GM19467 (cell line): ENCODE measurements around the gene STX2.
"Not testable (repeated sequence)": the region's sequence is repeated elsewhere in the genome, so short reads cannot be mapped to it uniquely, and the experiment has no call there.

Experiments
- ATAC-seq: cut with Tn5 transposase; IDR thresholded peaks from one replicate; pipeline ENCODE4 v1.9.1; 2021; ENCODE audit warnings: mild to moderate bottlenecking, moderate library complexity; ENCODE audit not compliant: unreplicated experiment

The STX2 gene

GRCh38 chr12:130803702-130804101 is 35.3 kb downstream of the STX2 start:
- ATAC-seq, result no peak

- ATAC-seq, result no peak
These were observed 38.7 kb downstream of the STX2 start for GRCh38 chr12:130800312-130800711.

- ATAC-seq, result no peak
These were observed 40.0 kb downstream of the STX2 start for GRCh38 chr12:130799051-130799450.

- no peak for ATAC-seq
These were observed 41.9 kb downstream of the STX2 start for GRCh38 chr12:130796985-130797686.

- ATAC-seq, result no peak
These were observed 43.1 kb downstream of the STX2 start for GRCh38 chr12:130795906-130796305.

GRCh38 chr12:130793554-130793849 is 45.5 kb downstream of the STX2 start:
- ATAC-seq, result no peak

- no peak for ATAC-seq
These were observed 46.1 kb downstream of the STX2 start for GRCh38 chr12:130792821-130793553.

GRCh38 chr12:130791629-130792028 is 47.4 kb downstream of the STX2 start:
- no peak for ATAC-seq

GRCh38 chr12:130788515-130788914 is 50.5 kb downstream of the STX2 start:
- ATAC-seq, result no peak

GRCh38 chr12:130787445-130788410 is 51.3 kb downstream of the STX2 start:
- no peak for ATAC-seq

GRCh38 chr12:130787041-130787440 is 52.0 kb downstream of the STX2 start:
- no peak for ATAC-seq

GRCh38 chr12:130783110-130783715 is 55.8 kb downstream of the STX2 start:
- no peak for ATAC-seq

GRCh38 chr12:130782245-130782644 is 56.8 kb downstream of the STX2 start:
- not testable (repeated sequence) for ATAC-seq

GRCh38 chr12:130780880-130781575 is 58.0 kb downstream of the STX2 start:
- ATAC-seq, result no peak

GRCh38 chr12:130780325-130780724 is 58.7 kb downstream of the STX2 start:
- no peak for ATAC-seq

GRCh38 chr12:130778776-130779175 is 60.3 kb downstream of the STX2 start:
- no peak for ATAC-seq

GRCh38 chr12:130776857-130777339 is 62.2 kb downstream of the STX2 start:
- ATAC-seq, result no peak

- no peak for ATAC-seq
These were observed 62.8 kb downstream of the STX2 start for GRCh38 chr12:130775953-130776856.

- no peak for ATAC-seq
These were observed 68.5 kb downstream of the STX2 start for GRCh38 chr12:130770413-130771028.
